ENCODE data around the gene SLC26A9. TPM values are rescaled to one million over a fixed set of nuclear protein-coding genes. Genes with fewer than 3 reads are reported as not detected.
A peak's percentile ranks its signal among the peaks of the same experiment; 100 is the strongest.
"Not testable (repeated sequence)": the region's sequence is repeated elsewhere in the genome, so short reads cannot be mapped to it uniquely, and the experiment has no call there.

SLC26A9 gene
- total RNA-seq, 2 donors from 2014 or later = not detected

DNA sequence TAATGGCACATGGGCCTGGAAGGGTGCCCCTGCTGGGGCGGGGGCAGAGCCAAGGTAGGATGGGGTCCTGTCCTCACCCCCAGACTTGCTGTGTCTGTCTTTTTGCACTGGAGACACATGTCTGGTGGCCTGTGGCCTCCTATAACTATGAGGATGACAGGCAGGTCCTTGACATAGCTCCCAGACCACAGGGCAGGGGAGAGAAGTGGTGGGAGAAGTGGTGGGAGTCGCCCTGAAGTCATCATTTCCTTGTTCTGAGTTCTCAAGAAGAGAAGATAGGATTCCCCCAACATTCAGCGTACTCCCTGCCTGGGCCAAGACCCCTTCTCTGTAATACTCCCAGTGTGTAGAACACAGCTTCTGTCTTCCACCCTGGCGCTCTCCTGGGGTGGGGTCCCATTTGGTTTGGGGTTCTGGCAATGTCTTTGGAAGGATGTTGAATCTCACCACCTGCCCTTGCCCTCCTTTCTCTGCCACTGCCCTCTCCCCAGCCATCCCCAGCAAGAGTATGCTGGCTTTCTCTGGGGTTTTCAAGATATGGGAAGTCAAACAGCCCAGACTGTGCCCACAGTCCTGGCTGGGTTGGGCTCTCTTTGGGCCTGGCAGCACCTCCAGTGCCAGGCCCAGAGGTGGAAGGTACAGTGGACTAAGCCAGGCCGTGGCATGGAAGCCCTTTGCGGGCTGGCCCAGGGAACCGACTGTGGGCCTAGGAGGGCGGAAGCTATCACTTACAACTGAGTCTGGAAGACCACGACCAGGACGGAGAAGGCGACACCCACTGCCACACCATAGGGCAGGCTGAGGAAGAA, 19.4 kb downstream of the SLC26A9 start:
- no peaks in the 10 kb centered on the region for H3K36me3 Mint-ChIP-seq
- no peak for DNase-seq (ENCODE audit: low spot score in 2 of 2)
- no peak for ATAC-seq
- no peak overlapping the region for H3K27ac Mint-ChIP-seq
- no peaks in the 10 kb centered on the region for H3K9me3 Mint-ChIP-seq

DNA sequence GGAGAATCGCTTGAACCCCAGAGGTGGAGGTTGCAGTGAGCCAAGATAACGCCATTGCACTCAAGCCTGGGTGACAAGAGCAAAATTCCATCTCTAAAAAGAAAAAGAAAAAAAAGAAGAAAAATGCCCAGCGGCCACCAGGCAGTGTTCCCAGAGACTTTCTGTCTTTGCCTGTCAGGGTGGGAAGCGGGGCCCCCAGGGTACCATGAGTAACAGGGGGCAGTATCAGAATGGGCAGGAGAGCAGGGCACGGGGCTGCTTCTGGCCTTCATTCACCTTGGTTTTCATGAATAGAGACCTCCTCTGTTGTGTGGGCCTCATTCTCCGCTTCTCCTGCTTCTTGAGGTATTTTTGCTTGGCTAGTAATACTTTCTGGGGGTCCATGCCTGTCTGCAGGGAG, 20.4 kb downstream of the SLC26A9 start:
- Mint-ChIP-seq H3K9me3 (no peaks in the 10 kb centered on the region), H3K27ac (no peak overlapping the region), H3K36me3 (no peaks in the 10 kb centered on the region)
- no peak for ATAC-seq
- DNase-seq (ENCODE audit: low spot score in 2 of 2) = no peak

DNA sequence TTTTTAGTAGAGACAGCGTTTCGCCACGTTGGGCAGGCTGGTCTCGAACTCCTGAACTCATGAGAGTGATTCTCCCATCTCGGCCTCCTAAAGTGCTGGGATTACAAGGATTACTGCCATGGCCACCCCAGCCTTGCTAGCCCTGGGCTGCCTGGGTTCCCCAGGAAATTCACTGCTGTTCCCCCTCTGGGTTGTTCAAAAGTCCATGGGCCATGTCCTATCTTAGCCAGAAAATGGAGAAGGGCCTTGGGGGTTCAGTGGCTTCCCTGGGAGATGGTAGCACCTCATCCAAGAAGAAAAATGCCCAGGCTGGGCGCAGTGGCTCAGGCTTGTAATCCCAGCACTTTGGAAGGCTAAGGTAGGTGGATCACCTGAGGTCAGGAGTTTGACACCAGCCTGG, 20.9 kb downstream of the SLC26A9 start:
- ATAC-seq = no peak
- no peak overlapping the region for H3K27ac Mint-ChIP-seq
- H3K36me3 Mint-ChIP-seq = no peaks in the 10 kb centered on the region
- H3K9me3 Mint-ChIP-seq = no peaks in the 10 kb centered on the region
- no peak for DNase-seq (ENCODE audit: low spot score in 2 of 2)

DNA sequence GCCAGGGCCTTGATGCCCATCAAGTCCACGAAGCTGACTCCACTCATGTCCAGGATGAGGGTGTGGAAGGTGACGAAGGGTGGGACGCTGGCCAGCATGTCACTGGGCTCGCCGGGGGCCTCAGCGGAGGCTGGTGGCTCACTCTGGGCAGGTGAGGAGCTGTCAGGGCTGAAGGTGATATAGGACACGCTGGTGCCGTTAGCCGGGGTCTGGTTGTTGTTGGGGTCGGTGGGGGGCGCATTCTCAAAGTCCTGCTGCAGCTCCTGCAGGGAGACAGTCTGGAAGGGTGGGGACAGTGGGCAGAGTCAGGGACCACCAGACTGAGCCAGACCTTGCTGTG, 21.7 kb downstream of the SLC26A9 start:
- peak in 1 of 2 donors; percentile 45 for DNase-seq (ENCODE audit: low spot score in 2 of 2)
- ATAC-seq = no peak
- H3K9me3 Mint-ChIP-seq = no peaks in the 10 kb centered on the region
- H3K27ac Mint-ChIP-seq = no peak overlapping the region
- H3K36me3 Mint-ChIP-seq = no peaks in the 10 kb centered on the region

DNA sequence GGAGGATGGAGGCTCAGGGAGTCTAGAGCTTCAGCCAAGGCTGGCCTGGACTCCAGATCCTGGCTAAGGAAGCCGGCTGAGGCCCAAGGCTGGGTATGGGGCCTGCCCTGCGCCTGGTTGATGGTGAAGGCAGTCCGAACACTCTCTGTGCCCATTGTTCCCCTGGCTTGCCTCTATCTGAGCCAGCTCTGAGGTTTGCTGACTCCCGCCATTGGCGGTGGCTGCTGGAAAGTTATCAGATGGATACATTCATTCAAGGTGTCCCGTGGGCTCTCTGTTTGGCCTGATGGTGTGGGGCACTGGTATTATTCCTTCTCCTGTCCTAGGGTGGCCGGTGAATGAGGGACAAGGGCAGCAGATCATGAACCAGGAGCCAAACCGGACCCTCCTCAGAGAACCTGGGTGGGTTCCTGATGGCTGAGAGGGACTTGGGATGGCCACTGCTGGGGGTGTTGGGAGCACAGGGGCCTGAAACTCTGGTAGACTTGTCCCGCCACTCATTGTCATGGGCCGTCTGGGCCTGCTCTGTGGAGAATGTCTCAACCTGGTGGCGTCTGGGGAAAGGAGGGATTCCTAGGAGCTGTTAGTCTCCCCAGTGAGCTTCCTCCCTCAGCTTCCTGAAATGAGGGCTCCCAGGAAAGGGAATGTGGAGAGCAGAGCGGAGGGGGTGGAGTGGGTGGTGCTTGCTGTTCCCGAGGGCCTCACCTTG, 22.2 kb downstream of the SLC26A9 start:
- peak in 1 of 2 donors; percentile 33 for DNase-seq (ENCODE audit: low spot score in 2 of 2)
- no peak for ATAC-seq
- no peaks in the 10 kb centered on the region for H3K36me3 Mint-ChIP-seq

DNA sequence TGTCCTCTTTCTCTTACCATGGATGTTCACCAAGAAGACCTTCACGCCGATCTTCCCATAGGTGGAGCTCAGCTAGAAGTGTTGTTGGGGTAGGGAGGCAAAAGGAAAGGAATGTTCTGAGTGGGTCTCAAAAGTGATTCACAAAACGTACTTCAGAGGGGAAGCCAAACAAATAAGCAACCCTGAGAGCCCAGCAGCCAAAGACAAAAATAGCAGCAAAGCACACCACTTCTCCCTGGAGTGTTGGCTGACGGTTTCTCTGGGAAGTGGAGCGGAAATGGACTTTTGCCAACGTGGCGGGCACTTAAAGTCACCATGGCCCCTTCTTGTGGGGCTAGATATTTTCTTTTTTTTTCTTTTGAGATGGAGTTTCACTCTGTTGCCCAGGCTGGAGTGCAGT, 23.1 kb downstream of the SLC26A9 start:
- no peaks in the 10 kb centered on the region for H3K36me3 Mint-ChIP-seq
- DNase-seq (ENCODE audit: low spot score in 2 of 2) (peak in 1 of 2 donors; percentile 35), ATAC-seq (no peak)
- no peaks in the 10 kb centered on the region for H3K9me3 Mint-ChIP-seq
- no peak overlapping the region for H3K27ac Mint-ChIP-seq

More for the DNA sequence above, 22.2 kb downstream of the SLC26A9 start:
- Mint-ChIP-seq H3K9me3 (no peaks in the 10 kb centered on the region), H3K27ac (no peak overlapping the region)

DNA sequence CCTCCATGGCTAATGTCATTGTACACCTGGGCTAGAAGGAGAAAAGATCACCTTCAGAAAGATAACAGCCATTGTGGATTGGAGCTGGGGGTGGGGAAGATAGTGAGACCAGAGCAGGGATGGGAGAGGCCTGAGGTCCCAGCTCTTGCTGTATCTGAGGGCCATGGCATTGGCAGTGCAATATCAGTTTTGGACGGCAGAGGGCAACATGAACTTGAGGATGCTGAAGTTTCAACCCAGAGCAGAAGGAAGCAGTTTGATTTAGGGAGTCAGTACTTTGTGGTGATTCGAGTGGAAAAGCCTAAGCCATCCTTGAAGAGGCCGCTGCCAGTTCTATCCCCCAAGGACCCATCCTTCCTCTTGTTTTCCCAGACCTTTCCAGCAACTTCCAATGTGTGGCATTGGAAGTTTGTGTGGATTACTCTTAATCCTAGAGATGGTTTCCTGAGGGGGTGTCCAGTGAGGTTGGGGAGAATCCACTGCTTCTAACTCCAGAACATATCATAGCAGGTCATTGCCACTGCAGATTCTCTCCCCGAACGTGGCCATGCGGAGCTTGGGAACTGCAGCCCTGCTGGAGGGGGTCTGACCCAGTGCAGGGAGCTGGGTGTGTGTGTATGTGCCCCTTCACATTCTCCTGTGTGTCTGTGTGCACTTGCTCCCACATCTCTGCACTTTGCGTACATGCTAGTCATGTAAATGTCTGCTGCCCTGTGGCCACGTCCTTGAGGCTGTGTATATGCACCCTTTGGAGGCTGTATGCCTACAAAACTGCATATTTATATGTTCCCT, 24.1 kb downstream of the SLC26A9 start:
- ATAC-seq (peak; percentile 80 to 83), DNase-seq (ENCODE audit: low spot score in 2 of 2) (peak; percentile 57 to 73)
- Mint-ChIP-seq H3K27ac (no peak overlapping the region), H3K9me3 (no peaks in the 10 kb centered on the region), H3K36me3 (no peaks in the 10 kb centered on the region)

DNA sequence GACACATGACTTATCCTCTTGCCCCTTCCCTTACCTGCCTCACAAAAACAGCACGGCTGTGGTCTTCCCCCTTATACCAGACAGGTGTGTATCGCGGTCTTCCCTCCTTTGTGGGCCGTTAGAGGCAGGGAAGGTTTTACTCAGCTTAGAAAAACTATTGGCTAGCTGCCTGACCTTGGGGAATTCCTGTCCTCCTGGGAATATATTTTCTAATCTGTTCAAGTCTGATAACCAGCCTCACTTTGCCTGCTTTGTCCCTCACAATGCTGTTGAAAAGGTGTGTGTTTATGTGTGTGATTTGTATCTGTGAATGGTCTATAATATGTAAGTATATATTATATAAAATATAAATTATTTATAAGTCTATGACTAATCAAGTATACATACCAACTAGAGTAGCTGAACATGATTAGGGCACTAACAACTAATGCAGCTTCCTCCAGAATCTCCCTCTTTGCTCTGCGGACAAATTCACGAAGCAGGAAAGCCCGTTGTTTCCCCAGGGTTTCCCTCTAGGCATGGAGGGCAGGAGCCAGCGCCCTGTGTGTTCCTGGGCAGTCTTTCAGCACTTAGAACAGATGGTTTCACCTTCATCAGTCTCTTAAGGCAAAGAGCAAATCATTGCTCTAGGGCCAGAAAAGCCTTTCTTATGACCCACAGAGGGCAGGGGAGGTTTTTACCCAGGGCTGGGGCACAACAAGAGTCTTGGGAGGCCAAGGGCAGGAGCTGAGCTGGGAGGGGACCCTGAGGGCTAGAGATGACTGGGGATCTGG, 25.6 kb downstream of the SLC26A9 start:
- DNase-seq (ENCODE audit: low spot score in 2 of 2) (peak in 1 of 2 donors; percentile 26), ATAC-seq (no peak)
- H3K27ac Mint-ChIP-seq = no peak overlapping the region
- H3K36me3 Mint-ChIP-seq = no peaks in the 10 kb centered on the region
- no peaks in the 10 kb centered on the region for H3K9me3 Mint-ChIP-seq

DNA sequence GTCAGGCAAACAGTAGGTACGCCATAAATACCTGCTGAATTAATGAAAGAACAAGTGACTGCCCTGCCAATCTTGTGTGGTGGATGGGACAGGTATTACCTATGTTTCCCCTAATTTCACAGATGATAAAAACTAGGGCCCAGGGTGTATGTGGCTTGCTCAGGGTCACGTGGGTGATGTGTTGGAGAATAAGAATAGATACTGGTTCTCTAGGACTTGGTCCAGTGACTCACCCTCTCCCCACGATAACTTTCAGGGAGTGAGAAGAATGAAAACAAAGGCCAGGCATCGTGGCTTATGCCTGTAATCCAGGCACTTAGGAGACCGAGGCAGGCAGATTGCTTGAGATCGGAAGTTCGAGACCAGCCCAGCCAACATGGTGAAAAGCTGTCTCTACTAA, 26.7 kb downstream of the SLC26A9 start:
- Mint-ChIP-seq H3K27ac (peak overlapping the region in 1 of 2 donors; percentile 24), H3K36me3 (no peaks in the 10 kb centered on the region), H3K9me3 (no peaks in the 10 kb centered on the region)
- DNase-seq (ENCODE audit: low spot score in 2 of 2) (no peak), ATAC-seq (no peak)

DNA sequence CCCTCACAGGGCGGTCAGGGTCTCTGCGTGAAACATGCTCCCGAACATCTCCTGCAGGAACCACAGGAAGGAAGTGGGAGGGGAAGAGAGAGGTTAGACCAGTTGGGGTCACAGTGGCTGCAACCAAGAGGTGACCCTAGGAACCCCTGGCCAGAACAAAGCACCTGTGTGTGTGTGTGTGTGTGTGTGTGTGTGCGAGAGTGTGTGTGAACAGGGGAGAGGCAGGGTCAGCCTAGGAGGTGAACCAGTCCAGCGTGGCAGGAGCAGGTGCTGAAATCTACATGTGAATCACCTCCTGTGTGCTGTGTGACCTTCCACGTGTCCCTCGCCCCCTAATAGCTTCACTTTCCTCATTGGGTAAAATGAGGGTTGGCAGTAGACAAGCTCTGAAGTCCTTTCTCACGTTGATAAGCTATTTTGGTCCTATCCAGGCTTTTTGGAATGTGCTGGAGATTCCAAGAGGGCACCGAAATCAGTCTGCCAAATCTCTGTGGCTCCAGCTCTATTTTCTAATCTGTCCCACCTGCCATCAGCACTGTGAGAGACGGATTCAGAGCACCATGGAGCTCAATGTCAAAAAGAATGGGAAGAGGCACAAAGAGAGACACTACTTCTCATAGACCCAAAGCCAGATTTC, 27.8 kb downstream of the SLC26A9 start:
- H3K36me3 Mint-ChIP-seq = no peaks in the 10 kb centered on the region
- ATAC-seq = no peak

DNA sequence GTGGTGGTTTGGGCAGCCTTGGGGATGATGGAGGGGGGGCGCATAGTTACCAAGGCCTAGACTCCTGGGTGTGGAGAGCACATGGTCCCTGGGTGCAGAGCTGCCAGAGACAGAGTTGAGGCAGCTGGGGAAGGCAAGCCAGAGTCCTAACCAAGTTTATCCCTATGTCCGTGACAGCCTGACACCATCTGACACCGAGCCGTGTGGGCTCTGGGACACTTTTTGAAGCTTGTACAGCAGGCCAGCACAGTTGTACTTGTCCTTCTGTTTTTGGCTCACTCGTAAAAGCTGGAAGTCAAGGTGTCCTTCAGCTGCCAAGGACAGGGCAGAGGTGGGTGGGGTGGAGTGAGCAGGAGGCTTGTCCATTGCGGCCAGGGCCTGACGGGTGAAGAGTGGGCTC, 28.5 kb downstream of the SLC26A9 start:
- Mint-ChIP-seq H3K36me3 (no peaks in the 10 kb centered on the region), H3K27ac (no peak overlapping the region), H3K9me3 (no peaks in the 10 kb centered on the region)
- DNase-seq (ENCODE audit: low spot score in 2 of 2) (no peak), ATAC-seq (no peak)

More for the DNA sequence above, 27.8 kb downstream of the SLC26A9 start:
- H3K27ac Mint-ChIP-seq = no peak overlapping the region
- no peak for DNase-seq (ENCODE audit: low spot score in 2 of 2)
- H3K9me3 Mint-ChIP-seq = no peaks in the 10 kb centered on the region

DNA sequence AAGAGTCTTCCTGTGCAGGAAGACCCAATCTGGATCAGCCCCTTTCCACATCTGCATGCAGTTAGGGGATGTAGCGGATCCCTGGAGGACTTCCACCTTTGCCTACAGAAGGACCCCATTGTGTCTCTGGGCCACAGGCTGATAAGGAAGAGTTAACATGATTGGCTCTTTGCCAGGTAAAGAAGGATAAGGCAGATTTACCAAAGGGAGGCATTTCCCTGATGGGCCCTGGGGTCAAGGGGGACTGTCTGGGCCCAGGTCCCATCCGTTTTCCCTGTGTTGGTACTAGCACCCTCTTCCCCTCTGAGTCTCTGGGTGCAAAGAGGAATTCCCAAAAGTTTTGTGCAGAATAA, 29.1 kb downstream of the SLC26A9 start:
- DNase-seq (ENCODE audit: low spot score in 2 of 2) (no peak), ATAC-seq (no peak)
- Mint-ChIP-seq H3K9me3 (no peaks in the 10 kb centered on the region), H3K36me3 (no peaks in the 10 kb centered on the region), H3K27ac (no peak overlapping the region)

DNA sequence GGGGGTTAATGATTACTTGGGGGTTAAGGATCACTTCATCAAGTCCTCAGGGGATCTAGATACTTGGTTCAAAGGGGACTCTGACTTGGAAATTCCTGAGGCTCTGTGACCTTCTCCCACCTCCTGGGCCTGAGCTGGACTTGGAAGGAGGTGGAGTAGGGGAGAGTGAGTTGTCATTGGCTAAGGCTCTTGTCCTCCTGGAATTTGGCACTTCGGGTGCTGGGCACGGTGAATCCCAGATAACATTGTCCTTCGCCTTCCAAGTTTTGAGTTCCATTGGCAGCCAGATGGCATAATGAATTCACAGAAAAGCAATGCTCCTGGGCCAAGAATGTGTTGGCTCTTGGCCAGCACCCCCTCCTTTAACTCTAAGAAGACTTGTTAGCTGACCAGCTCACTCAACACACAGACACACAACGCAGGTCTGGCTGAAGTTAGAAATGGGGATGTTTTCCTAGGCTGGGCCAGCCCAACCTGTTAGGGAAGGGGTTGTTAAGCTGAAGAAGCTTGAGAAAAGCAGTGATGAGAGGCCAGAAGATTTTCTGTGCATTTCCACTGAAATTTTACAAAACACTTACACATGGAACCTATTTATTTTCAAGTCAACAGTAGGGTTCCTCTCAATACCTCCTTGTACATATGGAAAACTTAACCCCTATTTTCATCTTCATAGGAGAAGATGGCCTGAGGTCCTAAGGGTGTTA, 29.7 kb downstream of the SLC26A9 start:
- Mint-ChIP-seq H3K9me3 (no peaks in the 10 kb centered on the region), H3K36me3 (no peaks in the 10 kb centered on the region), H3K27ac (no peak overlapping the region)
- no peak for DNase-seq (ENCODE audit: low spot score in 2 of 2)
- no peak for ATAC-seq

DNA sequence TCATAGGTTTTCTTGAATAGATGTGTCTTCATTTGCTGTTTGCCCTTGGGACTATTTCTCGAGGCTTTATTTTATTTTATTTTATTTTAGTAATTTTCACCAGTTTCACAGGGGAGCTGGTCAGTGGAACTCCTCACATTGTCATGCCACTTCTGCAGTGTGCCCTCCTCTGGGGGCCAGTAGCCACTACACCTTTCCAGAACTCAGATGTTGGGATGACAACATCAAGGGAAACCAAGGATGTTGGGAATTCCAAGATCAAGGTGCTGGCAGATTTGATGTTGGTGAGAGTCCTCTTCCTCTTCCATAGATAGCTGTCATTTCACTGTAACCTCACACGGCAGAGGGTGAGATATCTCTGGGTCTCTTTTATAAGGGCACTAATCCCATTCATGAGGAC, 35.5 kb downstream of the SLC26A9 start:
- DNase-seq (ENCODE audit: low spot score in 2 of 2) = no peak
- H3K9me3 Mint-ChIP-seq = peaks cover 0 to 4% of the 10 kb centered on the region in 2 donors

DNA sequence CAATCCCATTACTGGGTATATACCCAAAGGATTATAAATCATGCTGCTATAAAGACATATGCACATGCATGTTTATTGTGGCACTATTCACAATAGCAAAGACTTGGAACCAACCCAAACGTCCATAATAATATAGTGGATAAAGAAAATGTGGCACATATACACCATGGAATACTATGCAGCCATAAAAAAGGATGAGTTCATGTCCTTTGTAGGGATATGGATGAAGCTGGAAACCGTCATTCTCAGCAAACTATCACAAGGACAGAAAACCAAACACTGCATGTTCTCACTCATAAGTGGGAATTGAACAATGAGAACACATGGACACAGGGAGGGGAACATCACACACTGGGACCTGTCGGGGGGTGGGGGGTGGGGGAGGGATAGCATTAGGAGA, 38.2 kb downstream of the SLC26A9 start:
- ATAC-seq; DNase-seq (ENCODE audit: low spot score in 2 of 2); H3K27ac Mint-ChIP-seq; H3K9me3 Mint-ChIP-seq; H3K36me3 Mint-ChIP-seq: not testable (repeated sequence)

More for the DNA sequence above, 35.5 kb downstream of the SLC26A9 start:
- no peak for ATAC-seq
- H3K36me3 Mint-ChIP-seq = no peaks in the 10 kb centered on the region
- H3K27ac Mint-ChIP-seq = no peak overlapping the region

DNA sequence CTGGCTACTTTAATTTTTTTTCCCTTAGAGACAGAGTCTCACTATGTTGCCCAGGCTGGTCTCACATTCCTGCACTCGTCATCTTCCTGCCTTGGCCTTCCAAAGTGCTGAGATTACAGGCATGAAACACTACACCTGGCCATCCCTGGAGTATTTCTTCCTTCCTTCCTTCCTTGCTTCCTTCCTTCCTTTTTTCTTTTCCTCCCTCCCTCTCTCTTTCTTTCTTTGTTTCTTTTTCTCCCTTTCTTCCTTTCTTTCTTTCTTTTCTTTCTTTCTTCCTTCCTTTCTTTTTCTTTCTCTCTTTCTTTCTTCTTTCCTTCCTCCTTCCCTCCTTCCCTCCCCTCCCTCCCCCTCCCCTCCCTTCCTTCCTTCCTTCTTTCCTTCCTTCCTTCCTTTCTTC, 46.9 kb downstream of the SLC26A9 start:
- no peak for ATAC-seq

More for the DNA sequence above, 46.9 kb downstream of the SLC26A9 start:
- peaks cover 12% of the 10 kb centered on the region in 2 donors for H3K36me3 Mint-ChIP-seq
- H3K9me3 Mint-ChIP-seq = peaks cover 14 to 15% of the 10 kb centered on the region in 2 donors
- DNase-seq (ENCODE audit: low spot score in 2 of 2) = no peak
- H3K27ac Mint-ChIP-seq = no peak overlapping the region

Data from activated naive CD4-positive, alpha-beta T cell treated with anti-CD3 and anti-CD28 coated beads, Interleukin-2, amount 50 U/mL, for 72 hours (primary cell).